Endothelial cell of umbilical vein (primary cell): ENCODE data around the gene GFPT2.

Experiments used
- EZH2 ChIP-seq: IDR thresholded peaks from 2 replicates; pipeline ENCODE4 v1.6.1; 2012; ENCODE audit warnings: borderline replicate concordance, low read depth, mild to moderate bottlenecking, moderate library complexity, low read length, inconsistent platforms; ENCODE audit not compliant: severe bottlenecking
- POLR2A ChIP-seq: IDR thresholded peaks from 2 replicates; pipeline ENCODE4 v1.6.1; 2012; ENCODE audit warnings: low read depth, mild to moderate bottlenecking, control low read depth, low read length
- POLR2AphosphoS5 ChIP-seq: IDR thresholded peaks from 2 replicates; pipeline ENCODE4 v1.6.1; 2012; ENCODE audit warnings: low read depth, mild to moderate bottlenecking, control low read depth, low read length, moderate library complexity; ENCODE audit not compliant: insufficient read depth
- TF ChIP-seq, protein P1 (sequence below), 2 donors: IDR thresholded peaks; 1 replicate in 1 of 2; 2 replicates in 1 of 2; pipeline ENCODE4 v1.5.1; 2011; ENCODE audit warnings: low read length in 2 of 2, mild to moderate bottlenecking in 2 of 2, moderate library complexity in 2 of 2, control low read depth in 1 of 2, inconsistent platforms in 1 of 2, low read depth in 1 of 2; ENCODE audit not compliant: insufficient read depth in 1 of 2; ENCODE audit errors: extremely low read depth in 1 of 2

DNA sequence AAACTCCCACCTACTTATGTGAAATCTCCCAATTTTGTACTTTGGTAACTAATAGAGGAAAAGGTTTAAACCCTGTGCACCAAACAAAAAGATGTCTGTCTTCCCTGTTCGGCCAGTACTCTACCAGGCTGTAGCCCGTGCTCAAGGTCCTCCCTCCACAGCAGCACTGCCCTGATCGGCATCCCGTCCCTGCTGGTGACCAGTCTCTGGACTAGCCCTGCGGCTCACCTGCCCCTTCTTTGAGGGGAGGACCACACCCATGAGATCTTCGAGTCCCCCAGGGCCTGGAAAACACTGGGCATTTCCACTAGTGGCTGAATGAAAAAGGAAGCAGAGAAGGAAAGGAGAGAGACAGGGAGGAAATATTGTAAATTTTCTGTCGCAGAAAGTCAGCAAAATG is 2.8 kb downstream of the GFPT2 start:
- TF ChIP-seq POLR2AphosphoS5 (no peak), EZH2 (no peak), POLR2A (no peak)
- TF ChIP-seq, protein P1, sequence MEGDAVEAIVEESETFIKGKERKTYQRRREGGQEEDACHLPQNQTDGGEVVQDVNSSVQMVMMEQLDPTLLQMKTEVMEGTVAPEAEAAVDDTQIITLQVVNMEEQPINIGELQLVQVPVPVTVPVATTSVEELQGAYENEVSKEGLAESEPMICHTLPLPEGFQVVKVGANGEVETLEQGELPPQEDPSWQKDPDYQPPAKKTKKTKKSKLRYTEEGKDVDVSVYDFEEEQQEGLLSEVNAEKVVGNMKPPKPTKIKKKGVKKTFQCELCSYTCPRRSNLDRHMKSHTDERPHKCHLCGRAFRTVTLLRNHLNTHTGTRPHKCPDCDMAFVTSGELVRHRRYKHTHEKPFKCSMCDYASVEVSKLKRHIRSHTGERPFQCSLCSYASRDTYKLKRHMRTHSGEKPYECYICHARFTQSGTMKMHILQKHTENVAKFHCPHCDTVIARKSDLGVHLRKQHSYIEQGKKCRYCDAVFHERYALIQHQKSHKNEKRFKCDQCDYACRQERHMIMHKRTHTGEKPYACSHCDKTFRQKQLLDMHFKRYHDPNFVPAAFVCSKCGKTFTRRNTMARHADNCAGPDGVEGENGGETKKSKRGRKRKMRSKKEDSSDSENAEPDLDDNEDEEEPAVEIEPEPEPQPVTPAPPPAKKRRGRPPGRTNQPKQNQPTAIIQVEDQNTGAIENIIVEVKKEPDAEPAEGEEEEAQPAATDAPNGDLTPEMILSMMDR (IDR thresholded peaks at IDR 0.05; ENCODE audit: extremely low read depth in 1 of 2, insufficient read depth in 1 of 2, low read depth in 1 of 2, low read length in 2 of 2), result no peak
